ENCODE measurements around the gene PZP. TPM values are rescaled to one million over a fixed set of nuclear protein-coding genes. Genes with fewer than 3 reads are reported as not detected.

PZP gene
- total and polyA plus RNA-seq, 2 of the 13 experiments (the other 11 are each of a cell fraction or from before 2014, with no cell fraction given): 0.07 to 0.89 TPM

- TF ChIP-seq ZNF782 (CRISPR knock-in tag; IDR thresholded peaks at IDR 0.05; ENCODE audit: borderline replicate concordance) (peak; percentile 71; the same call in 1 of the 2 replicates), GPN1 (CRISPR knock-in tag; IDR thresholded peaks at IDR 0.05; ENCODE audit: borderline replicate concordance) (no peak)
Measured at GRCh38 chr12:9115731-9116559, 92.2 kb downstream of the PZP start, which contains the start of gene A2M (continued).

- DNase-seq (ENCODE audit: low spot score) (peak; percentile 21), FAIRE-seq (no peak), ATAC-seq (no peak)
- Histone ChIP-seq H4K20me1 (ENCODE audit: insufficient read depth, low read length) (peaks cover 33% of the 10 kb centered on the region), H3K4me1 (ENCODE audit: insufficient read depth, low read length) (peaks cover 67% of the 10 kb centered on the region), H3K4me3 (replicated peaks in 1 of 3; ENCODE audit: insufficient read depth in 1 of 3, low read depth in 2 of 3, low read length in 3 of 3) (peak overlapping the region; percentile 77 to 98 (median 81)), H3K27ac (ENCODE audit: extremely low read length, insufficient read depth, low read length) (peak overlapping the region; percentile 90), H2AFZ (ENCODE audit: low read length) (no peak overlapping the region), H3K36me3 (replicated peaks in 1 of 2; ENCODE audit: control insufficient read depth in 1 of 2, insufficient read depth in 2 of 2, low read length in 2 of 2) (peaks cover 14 to 28% of the 10 kb centered on the region in 2 experiments), H3K4me2 (ENCODE audit: low read depth, low read length) (peak overlapping the region; percentile 89), H3K79me2 (ENCODE audit: insufficient read depth, low read length) (peaks cover 48% of the 10 kb centered on the region), H3K9ac (ENCODE audit: insufficient read depth, low read depth, low read length) (peak overlapping the region; percentile 95), H3K27me3 (ENCODE audit: control insufficient read depth in 1 of 2, insufficient read depth in 2 of 2, low read length in 2 of 2) (no peaks in the 10 kb centered on the region; a peak in 1 of 5 replicates), H3K9me3 (ENCODE audit: low read length) (no peaks in the 10 kb centered on the region)
- BruUV-seq (replicated peaks): no TSS peak
- intact Hi-C loops (cut with micrococcal nuclease; ENCODE audit: unreplicated experiment): loop anchor here (2.0 to 10.0 kb wide), 3 partner anchors 18 to 170 kb away; no protein-coding TSS in a partner anchor
- in situ Hi-C loops (cut with HindIII; ENCODE audit: extremely low pct_ligation_motif_present, low pct_unique_long_range_greater_than_20kb): loop anchor here (10.0 kb wide), 1 partner anchor 160 kb away; no protein-coding TSS in a partner anchor
- POLR2A ChIA-PET: interaction anchor here (0.9 to 6.9 kb wide), 8 partner anchors 12 to 335 kb away, joined by 4 to 129 read pairs (median 27); no protein-coding TSS in a partner anchor
- CTCF ChIA-PET (ENCODE audit: low intra/inter-chr PET ratio, low total read pairs): no interaction called here
- 0 out of 2 replicates have a peak, but pooled peaks have one; percentile 21 for TF ChIP-seq ATF7 (IDR thresholded peaks at IDR 0.05)
- TF ChIP-seq ATF7 (CRISPR knock-in tag; IDR thresholded peaks at IDR 0.05): no peak
- TF ChIP-seq ZNF609 (CRISPR knock-in tag; IDR thresholded peaks at IDR 0.05; ENCODE audit: borderline replicate concordance): no peak
- TF ChIP-seq NFKB2 (CRISPR knock-in tag; IDR thresholded peaks at IDR 0.05; ENCODE audit: borderline replicate concordance): no peak
- TF ChIP-seq KDM5B (CRISPR knock-in tag; IDR thresholded peaks at IDR 0.05; ENCODE audit: borderline replicate concordance): no peak
- no peak for TF ChIP-seq ZNF607 (CRISPR knock-in tag; IDR thresholded peaks at IDR 0.05; ENCODE audit: borderline replicate concordance)
- 0 out of 2 replicates have a peak, but pooled peaks have one; percentile 29 for TF ChIP-seq FUBP1 (CRISPR knock-in tag; IDR thresholded peaks at IDR 0.05; ENCODE audit: borderline replicate concordance)
Measured at GRCh38 chr12:9114946-9115345, 93.2 kb downstream of the PZP start.
